Fibroblast of upper back skin (primary cell): ENCODE data around the gene EPS8L1.

ENCODE experiments used
- DNase-seq: peaks from one replicate; pipeline ENCODE4 v3.0.0-alpha.2; 2013

EPS8L1 gene

GRCh38 chr19:55116859-55117662 lies 41.4 kb downstream of the EPS8L1 start, which contains the start of gene PPP1R12C:
Gene PPP1R12C (minus strand): TSS chr19:55117637. CDS start chr19:55117543, 94 bp downstream.
- DNase-seq: no peak

- peak; percentile 99 for DNase-seq
These were observed 42.2 kb downstream of the EPS8L1 start for GRCh38 chr19:55117663-55118391.

GRCh38 chr19:55118401-55118991 lies 42.8 kb downstream of the EPS8L1 start:
- peak; percentile 21 for DNase-seq

- DNase-seq: no peak
These were observed 43.4 kb downstream of the EPS8L1 start for GRCh38 chr19:55119053-55119452.

GRCh38 chr19:55131421-55131820 lies 55.8 kb downstream of the EPS8L1 start:
- DNase-seq: peak; percentile 71

GRCh38 chr19:55132453-55133129 lies 56.9 kb downstream of the EPS8L1 start:
- no peak for DNase-seq

GRCh38 chr19:55133639-55134444 lies 58.2 kb downstream of the EPS8L1 start:
- no peak for DNase-seq

- no peak for DNase-seq
These were observed 59.1 kb downstream of the EPS8L1 start for GRCh38 chr19:55134736-55135135.

- DNase-seq: no peak
These were observed 60.9 kb downstream of the EPS8L1 start for GRCh38 chr19:55136399-55137102.
